Natural killer cell (primary cell): Measurements from ENCODE around the gene CEP41. TPM values are rescaled to one million over a fixed set of nuclear protein-coding genes. Genes with fewer than 3 reads are reported as not detected.
A peak's percentile ranks its signal among the peaks of the same experiment; 100 is the strongest.

Experiments used
- ATAC-seq, 3 donors: fragments of 150-1000 bp in 2 of 3; fragments of 200-7000 bp in 1 of 3; cut with Tn5 transposase; 1 replicate in 1 of 3; 2 replicates in 2 of 3; pipeline ENCODE4 v1.10.0; 2021; ENCODE audit warnings: mild to moderate bottlenecking in 2 of 3, moderate library complexity in 2 of 3
- DNase-seq, 2 donors: peaks; one replicate each; pipeline versions ENCODE4 v3.0.0 to v3.0.0-alpha.2; 2013 to 2021; ENCODE audit warnings: mixed read lengths in 1 of 2
- H3K27ac ChIP-seq: one replicate; pipeline ENCODE4 v1.5.1; 2013; ENCODE audit warnings: mild to moderate bottlenecking, low read length
- H3K27me3 ChIP-seq: one replicate; pipeline ENCODE4 v1.6.1; 2013; ENCODE audit warnings: low read length; ENCODE audit not compliant: control insufficient read depth, insufficient read depth
- H3K36me3 ChIP-seq: one replicate; pipeline ENCODE4 v1.6.1; 2013; ENCODE audit warnings: low read length; ENCODE audit not compliant: control insufficient read depth, insufficient read depth
- H3K4me1 ChIP-seq: one replicate; pipeline ENCODE4 v1.6.1; 2013; ENCODE audit warnings: low read length; ENCODE audit not compliant: control insufficient read depth, insufficient read depth
- H3K4me3 ChIP-seq: one replicate; pipeline ENCODE4 v1.5.1; 2013; ENCODE audit warnings: low read length
- H3K9me3 ChIP-seq: one replicate; pipeline ENCODE4 v1.6.1; 2013; ENCODE audit warnings: low read length; ENCODE audit not compliant: control insufficient read depth, insufficient read depth
- H3K27ac Mint-ChIP-seq, 2 donors: one replicate each; pipeline ENCODE4 v1.8.0; 2022; ENCODE audit warnings: mild to moderate bottlenecking in 2 of 2, mixed read lengths in 2 of 2, moderate library complexity in 1 of 2
- H3K27me3 Mint-ChIP-seq, 2 donors: one replicate each; pipeline ENCODE4 v1.8.0; 2022; ENCODE audit warnings: low read depth in 2 of 2, mixed read lengths in 2 of 2
- H3K36me3 Mint-ChIP-seq: one replicate; pipeline ENCODE4 v1.8.0; 2022; ENCODE audit warnings: mixed read lengths
- H3K4me1 Mint-ChIP-seq, 2 donors: one replicate each; pipeline ENCODE4 v1.8.0; 2022; ENCODE audit warnings: mixed read lengths in 2 of 2
- H3K4me3 Mint-ChIP-seq: one replicate; pipeline ENCODE4 v1.8.0; 2022; ENCODE audit warnings: mild to moderate bottlenecking, moderate library complexity, mixed read lengths
- H3K9me3 Mint-ChIP-seq, 2 donors: one replicate each; pipeline ENCODE4 v1.8.0; 2022; ENCODE audit warnings: mixed read lengths in 2 of 2
- CTCF ChIP-seq: fragments of 200-600 bp; IDR thresholded peaks from one replicate; pipeline ENCODE4 v1.8.0; 2022; ENCODE audit warnings: antibody characterized with exemption
- WGBS: methylation state at CpG from one replicate; pipeline ENCODE4 v1.1.7; 2013; ENCODE audit warnings: missing lambda C conversion rate; ENCODE audit not compliant: insufficient coverage; 5-methylcytosine and 5-hydroxymethylcytosine counted together
- intact Hi-C: fragments of 100-400 bp; cut with micrococcal nuclease; formaldehyde crosslinking; loops from one replicate; pipeline ENCODE4 v1.14.2; 2022
- total RNA-seq, 4 donors: library from RNA; stranded (reverse); fragments of 120-200 nt in 1 of 4; gene quantifications; one replicate each; pipeline versions ENCODE4 v1.2.3 to v1.2.4, GENCODE V29; 2013 to 2022

Gene CEP41
- total RNA-seq, 3 donors from 2014 or later (not counting 1 experiment from before 2014, with no cell fraction given): 8.7 to 14.2 (median 11.2) TPM

DNA sequence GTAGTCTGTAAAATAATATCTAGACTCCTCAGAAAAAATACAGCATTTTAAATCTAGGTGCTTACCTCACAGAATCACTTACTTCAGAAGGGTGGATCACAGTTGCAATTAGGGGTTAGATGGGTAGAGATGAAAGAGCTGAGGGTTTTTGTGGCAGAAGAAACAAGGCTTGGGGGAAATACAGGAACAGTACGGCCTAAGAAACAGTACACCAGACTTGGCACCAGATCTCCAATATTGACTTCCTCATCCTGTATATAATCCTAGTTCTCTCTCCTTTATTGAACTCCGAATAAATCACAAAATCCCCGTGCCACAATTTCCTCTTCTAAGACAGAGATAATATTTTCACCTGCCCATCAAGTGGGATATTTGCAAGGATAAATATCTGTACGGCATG lies 14.3 kb downstream of the CEP41 start:
- peak in 1 of 2 donors; percentile 68 for DNase-seq
- Mint-ChIP-seq H3K4me1 (peaks cover 0 to 4% of the 10 kb centered on the region in 2 donors), H3K9me3 (no peaks in the 10 kb centered on the region), H3K27me3 (no peaks in the 10 kb centered on the region), H3K4me3 (no peak overlapping the region), H3K27ac (no peak overlapping the region), H3K36me3 (no peaks in the 10 kb centered on the region)
- Histone ChIP-seq H3K27me3 (no peaks in the 10 kb centered on the region), H3K36me3 (no peaks in the 10 kb centered on the region), H3K4me1 (no peaks in the 10 kb centered on the region), H3K9me3 (no peaks in the 10 kb centered on the region), H3K27ac (no peak overlapping the region), H3K4me3 (no peak overlapping the region)
- TF ChIP-seq CTCF: no peak
- WGBS: 46% methylated on average over 3 of the region's 4 CpGs
- no peak for ATAC-seq
- intact Hi-C loops: no loop called here

GRCh38 chr7:130425796-130426195 lies 15.0 kb downstream of the CEP41 start:
- H3K27ac ChIP-seq: no peak overlapping the region
- H3K36me3 Mint-ChIP-seq: no peaks in the 10 kb centered on the region
- no peak for TF ChIP-seq CTCF
- H3K27ac Mint-ChIP-seq: no peak overlapping the region
- no peaks in the 10 kb centered on the region for H3K9me3 ChIP-seq
- no peak overlapping the region for H3K4me3 Mint-ChIP-seq
- intact Hi-C loops: no loop called here
- no peaks in the 10 kb centered on the region for H3K27me3 ChIP-seq
- H3K36me3 ChIP-seq: no peaks in the 10 kb centered on the region
- DNase-seq (no peak), ATAC-seq (no peak)
- no peak overlapping the region for H3K4me3 ChIP-seq
- H3K4me1 ChIP-seq: no peaks in the 10 kb centered on the region
- 98% methylated on average over 3 of the region's 4 CpGs for WGBS
- no peaks in the 10 kb centered on the region for H3K27me3 Mint-ChIP-seq
- H3K9me3 Mint-ChIP-seq: no peaks in the 10 kb centered on the region
- H3K4me1 Mint-ChIP-seq: peaks cover 0 to 4% of the 10 kb centered on the region in 2 donors

- no peaks in the 10 kb centered on the region for H3K36me3 ChIP-seq
- H3K27me3 ChIP-seq: no peaks in the 10 kb centered on the region
- H3K4me1 Mint-ChIP-seq: peaks cover 6 to 11% of the 10 kb centered on the region in 2 donors
- H3K27ac ChIP-seq: no peak overlapping the region
- H3K4me3 ChIP-seq: no peak overlapping the region
- H3K4me3 Mint-ChIP-seq: no peak overlapping the region
- no peaks in the 10 kb centered on the region for H3K27me3 Mint-ChIP-seq
- WGBS: no CpG with 5 or more reads among the region's 3 CpGs
- no peaks in the 10 kb centered on the region for H3K9me3 Mint-ChIP-seq
- no peak for TF ChIP-seq CTCF
- no peak overlapping the region for H3K27ac Mint-ChIP-seq
- no peaks in the 10 kb centered on the region for H3K36me3 Mint-ChIP-seq
- no peaks in the 10 kb centered on the region for H3K9me3 ChIP-seq
- no peaks in the 10 kb centered on the region for H3K4me1 ChIP-seq
- ATAC-seq (no peak), DNase-seq (no peak)
- intact Hi-C loops: no loop called here
Observed at GRCh38 chr7:130423501-130424037, 17.2 kb downstream of the CEP41 start.

- Histone ChIP-seq H3K27ac (no peak overlapping the region), H3K36me3 (no peaks in the 10 kb centered on the region), H3K27me3 (no peaks in the 10 kb centered on the region), H3K4me3 (no peak overlapping the region), H3K4me1 (no peaks in the 10 kb centered on the region), H3K9me3 (no peaks in the 10 kb centered on the region)
- WGBS: 78% methylated on average over 2 of the region's 2 CpGs
- no peak for TF ChIP-seq CTCF
- DNase-seq (no peak), ATAC-seq (no peak)
- H3K27ac Mint-ChIP-seq: no peak overlapping the region
- H3K27me3 Mint-ChIP-seq: no peaks in the 10 kb centered on the region
- H3K9me3 Mint-ChIP-seq: no peaks in the 10 kb centered on the region
- peaks cover 23 to 28% of the 10 kb centered on the region in 2 donors for H3K4me1 Mint-ChIP-seq
- H3K4me3 Mint-ChIP-seq: no peak overlapping the region
- intact Hi-C loops: no loop called here
- no peaks in the 10 kb centered on the region for H3K36me3 Mint-ChIP-seq
Observed at GRCh38 chr7:130421684-130422083, 19.1 kb downstream of the CEP41 start.
